HG03196 (cell line): ENCODE measurements around the gene THAP8.

Source experiments
- ATAC-seq: cut with Tn5 transposase; IDR thresholded peaks from one replicate; pipeline ENCODE4 v1.9.1; 2021; ENCODE audit not compliant: unreplicated experiment

The THAP8 gene

DNA sequence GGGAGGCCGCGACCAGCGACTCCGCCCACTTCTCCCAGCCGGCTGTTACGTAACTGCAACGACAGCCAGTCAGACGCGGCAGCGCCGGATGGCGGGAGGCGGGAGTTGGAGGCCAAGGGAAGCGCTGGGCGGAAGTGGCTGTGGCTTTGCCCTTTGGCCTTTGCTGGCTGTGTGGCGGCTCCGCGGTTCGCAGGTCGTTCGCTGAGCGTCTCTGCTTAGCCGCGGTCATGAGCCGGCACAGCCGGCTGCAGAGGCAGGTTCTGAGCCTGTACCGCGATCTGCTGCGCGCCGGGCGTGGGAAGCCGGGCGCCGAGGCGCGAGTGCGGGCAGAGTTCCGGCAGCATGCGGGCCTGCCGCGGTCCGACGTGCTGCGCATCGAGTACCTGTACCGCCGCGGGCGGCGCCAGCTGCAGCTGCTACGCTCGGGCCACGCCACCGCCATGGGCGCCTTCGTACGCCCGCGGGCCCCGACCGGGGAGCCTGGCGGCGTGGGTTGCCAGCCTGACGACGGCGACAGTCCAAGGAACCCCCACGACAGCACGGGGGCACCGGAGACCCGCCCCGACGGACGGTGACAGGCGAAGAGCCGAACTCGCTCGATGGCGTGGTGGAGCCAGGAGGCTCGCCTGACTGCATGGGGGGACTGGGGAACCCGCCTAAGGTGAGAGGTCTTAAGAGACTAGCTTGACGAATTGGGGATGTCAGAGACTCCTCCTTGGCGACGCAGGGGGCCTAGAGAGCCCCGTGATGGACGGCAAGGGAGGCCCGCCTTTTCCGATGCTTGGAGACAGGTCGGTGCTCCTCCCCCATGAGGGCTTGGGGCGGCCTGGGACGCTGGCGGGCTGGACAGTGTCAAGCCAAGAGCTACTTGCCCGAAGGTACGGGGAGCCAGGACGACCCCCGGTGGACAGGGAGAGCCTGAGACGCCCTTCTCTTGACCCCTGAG lies 58.8 kb downstream of the THAP8 start, which contains the start of gene SDHAF1:
TSS of gene SDHAF1 (plus strand) at position 141 of the 946 bp plus-strand sequence. CDS start at position 228, 87 bp downstream.
- ATAC-seq = peak; percentile 85

DNA sequence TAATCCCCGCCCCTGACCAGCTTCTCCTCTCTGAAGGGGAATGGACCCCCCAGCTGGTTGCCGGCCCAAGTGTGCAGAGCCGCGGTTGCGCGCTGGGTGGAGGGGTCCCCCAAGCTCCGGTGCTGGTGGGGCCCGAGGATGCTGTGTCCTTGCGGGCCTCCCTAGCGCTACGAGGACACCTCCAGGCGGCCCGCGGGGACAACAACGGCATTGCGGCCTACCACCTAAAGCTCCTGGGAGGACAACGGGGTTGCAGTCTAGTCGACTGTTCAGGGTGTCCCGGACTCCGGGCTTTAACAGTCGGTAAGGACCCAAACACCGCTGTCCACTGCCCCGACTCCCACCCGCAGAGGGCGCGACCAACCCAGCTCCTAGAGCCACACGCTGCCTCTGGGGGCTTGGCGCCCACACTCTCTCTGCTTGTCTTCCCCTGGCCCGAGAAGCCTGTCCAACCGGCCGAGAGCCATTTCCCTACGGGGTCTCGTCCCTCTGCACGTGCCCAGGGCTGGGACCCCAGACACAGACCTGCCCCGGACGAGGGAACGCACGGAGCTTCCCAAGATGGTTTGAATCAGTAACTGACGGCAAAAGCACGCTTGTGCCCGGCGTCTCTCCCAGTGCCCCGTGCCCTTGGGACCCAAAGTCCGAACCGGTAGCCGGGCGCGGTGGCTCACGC lies 60.0 kb downstream of the THAP8 start:
- ATAC-seq = no peak

DNA sequence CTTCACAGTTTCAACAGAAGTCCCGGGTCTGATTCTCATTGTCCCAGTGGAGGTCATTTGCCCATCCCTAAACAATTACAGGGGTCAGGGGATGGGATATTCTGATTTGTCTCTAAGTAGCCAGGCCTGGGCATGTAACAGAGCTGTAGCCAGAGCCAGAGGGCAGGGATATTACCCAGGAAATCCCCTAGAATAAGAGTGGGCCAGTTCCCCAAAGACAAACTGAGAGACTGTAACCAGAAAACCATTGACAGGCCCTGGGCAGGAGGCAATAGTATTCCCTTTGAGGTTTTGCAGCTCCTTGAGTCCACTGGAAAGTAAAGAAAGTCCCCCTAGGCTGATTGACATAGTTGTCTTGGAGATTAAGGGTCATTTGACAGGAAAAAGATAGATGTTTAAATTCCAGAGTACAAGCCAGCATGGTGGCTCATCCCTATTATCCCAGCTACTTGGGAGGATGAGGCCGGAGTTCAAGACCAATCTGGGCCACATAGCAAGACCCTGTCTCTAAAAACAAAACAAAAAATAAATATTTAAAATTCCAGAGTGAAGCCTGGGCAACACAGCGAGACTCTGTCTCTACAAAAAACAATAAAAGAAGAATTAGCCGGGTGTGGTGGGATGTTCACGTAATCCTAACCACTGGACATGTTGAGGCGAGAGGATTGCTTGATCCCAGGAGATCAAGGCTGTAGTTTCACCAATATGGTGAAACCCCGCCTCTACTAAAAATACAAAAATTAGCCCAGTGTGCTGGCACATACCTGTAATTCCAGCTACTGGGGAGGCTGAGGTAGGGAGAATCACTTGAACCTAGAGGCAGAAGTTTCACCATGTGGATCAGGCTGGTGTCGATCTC lies 60.9 kb downstream of the THAP8 start:
- no peak for ATAC-seq

DNA sequence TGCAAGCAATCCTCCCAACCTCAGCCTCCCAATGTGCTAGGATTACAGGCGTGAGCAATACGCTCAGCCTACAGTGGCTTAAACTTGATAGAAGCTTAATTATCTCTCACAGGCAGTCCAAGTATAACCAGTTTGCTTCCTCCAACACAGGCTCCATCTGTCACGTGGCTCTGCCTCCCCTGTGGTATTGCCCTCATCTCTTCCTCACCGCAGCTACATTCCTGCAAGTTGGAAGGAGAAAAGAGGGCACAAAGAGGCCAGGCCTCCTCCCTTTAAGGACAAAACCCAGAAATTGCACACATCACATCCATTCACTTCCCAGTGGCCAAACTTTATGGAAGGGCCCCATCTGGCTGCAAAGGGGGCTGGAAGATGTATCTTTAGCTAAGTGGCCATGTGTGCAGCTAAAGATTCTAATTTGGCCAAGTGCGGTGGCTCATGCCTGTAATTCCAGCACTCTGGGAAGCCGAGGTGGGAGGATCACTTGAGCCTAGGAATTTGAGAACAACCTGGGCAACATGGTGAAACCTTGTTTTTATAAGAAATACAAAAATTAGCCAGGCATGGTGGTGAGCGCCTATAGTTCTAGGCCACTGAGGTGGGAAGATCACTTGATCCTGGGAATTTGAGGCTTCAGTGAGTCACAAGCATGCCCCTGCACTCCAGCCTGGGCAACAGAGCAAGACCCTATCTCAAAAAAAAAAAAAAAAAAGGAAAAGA lies 62.2 kb downstream of the THAP8 start:
- no peak for ATAC-seq

DNA sequence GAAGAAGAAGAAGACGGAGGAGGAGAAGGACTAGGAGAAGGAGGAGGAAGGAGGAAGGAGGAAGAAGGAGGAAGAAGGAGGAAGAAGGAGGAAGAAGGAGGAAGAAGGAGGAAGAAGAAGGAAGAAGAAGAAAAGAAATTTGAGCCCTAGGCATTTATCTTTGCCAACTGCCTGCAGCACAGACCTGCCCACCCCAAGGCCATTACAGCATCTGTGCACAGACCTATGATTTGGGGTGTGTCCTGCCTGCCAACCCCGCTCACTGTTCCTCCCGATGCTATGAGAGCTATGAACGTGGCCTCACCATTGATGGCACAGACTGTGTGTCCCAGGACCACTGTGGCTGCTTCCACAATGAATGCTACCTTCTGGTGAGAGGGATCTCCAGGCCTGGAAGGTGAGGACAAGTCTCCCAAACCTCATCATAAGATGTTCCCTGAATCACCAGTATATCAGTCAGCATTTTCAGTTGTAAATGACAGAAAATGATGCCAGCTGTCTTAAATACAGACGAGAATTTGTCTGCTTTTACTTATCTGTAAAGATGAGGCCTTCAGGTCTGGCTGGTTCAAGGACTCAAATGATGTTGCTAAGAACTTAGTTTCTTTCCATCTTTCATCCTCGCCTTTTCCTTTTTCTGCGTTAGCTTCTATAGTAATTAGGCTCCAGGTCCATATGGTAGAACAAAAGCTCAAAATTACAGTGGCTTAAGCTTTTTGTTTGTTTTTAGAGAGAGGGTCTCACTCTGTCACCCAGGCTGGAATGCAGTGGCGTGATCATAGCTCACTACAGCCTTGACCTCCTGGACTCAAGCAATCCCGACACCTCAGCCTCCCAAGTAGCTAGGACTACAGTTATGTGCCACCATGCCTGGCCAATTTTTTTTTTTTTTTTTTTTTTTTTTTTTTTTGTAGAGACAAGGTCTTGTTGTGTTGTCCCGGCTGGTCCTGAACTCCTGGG lies 63.0 kb downstream of the THAP8 start:
- ATAC-seq = no peak

DNA sequence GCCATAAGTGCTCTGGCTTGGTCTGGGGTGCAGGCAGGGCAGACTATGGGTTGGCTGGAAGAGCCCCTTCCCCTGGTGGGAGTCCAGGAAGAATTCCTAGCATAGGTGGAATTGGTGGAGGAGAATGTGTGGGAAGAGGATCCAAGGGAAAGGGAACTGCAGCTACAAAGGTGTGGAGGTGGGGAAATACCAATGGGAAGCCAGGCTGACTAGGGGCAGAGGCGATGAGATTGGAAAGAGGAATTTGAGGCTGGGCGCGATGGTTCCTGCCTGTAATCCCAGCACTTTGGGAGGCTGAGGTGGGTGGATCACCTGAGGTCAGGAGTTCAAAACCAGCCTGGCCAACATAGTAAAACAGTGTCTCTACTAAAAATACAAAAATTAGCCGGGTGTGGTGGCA lies 63.9 kb downstream of the THAP8 start:
- ATAC-seq = no peak

DNA sequence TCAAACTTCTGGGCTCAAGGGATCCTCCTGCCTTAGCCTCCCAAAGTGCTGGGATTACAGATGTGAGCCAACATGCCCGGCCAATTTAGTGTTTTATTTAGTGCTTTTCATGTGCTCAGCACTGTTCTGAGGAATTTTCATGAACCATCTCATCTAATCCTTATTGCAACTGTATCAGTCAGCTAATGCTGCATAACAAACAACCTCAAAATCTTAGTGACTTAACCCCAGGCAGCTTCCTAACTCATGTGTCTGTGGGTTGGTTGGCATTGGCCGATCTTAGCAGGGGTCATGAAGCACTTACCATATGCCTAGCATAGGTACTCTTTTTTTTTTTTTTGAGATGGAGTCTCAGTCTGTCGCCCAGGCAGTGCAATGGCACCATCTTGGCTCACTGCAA lies 65.3 kb downstream of the THAP8 start:
- no peak for ATAC-seq

DNA sequence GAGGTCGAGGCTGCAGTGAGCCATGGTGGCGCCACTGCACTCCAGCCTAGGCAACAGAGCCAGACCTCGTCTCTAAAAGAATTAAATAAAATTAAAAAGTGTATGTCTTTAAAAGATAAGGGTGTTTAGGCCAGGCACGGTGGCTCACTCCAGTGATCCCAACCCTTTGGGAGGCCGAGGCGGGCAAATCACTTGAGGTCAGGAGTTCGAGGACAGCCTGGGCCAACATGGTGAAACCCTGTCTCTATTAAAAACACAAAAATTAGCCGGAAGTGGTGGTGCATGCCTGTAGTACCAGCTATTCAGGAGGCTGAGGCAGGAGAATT lies 66.6 kb downstream of the THAP8 start:
- ATAC-seq = no peak

DNA sequence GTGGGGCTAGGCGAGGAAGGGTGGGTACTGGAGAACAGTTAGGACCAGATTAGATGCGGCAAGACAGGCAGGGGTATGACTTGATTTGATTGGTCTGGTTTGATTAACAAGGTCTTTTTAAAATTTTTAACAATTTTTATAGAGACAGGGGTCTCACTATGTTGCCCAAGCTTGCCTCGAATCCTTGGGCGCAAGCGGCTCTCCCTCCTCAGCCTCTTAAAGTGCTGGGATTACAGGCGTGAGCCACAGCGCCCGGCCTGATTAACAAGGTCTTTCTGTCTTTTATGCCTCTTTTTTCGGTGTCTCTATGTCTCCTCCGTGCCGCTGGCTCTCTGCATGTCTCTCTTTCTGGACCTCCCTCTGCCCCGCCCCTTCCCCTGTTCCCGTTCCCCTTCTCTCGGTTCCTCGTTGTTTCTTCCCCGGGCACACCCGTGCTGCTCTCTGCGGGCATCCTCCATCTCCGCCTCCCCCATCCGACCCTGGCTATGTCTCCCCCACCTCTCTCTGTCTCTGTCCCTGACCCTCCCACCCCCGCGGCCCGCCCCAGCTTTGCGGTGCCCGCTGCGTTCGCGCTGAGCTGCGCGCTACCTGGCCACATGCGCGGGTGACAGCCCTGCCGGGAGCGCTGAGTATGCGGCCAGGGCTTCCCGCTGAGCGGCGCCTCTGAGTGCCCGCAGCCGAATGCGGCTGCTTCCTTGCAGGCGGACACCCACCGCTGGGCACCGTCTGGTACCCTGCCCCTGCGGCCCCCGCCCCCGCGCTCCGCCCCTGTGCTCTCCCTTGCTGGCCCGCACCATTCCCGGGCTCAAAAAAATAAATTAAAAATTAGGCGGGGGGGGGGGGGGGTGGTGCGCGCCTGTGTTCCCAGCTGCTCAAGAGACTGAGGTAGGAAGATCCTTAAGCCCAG lies 67.2 kb downstream of the THAP8 start:
- ATAC-seq = no peak

DNA sequence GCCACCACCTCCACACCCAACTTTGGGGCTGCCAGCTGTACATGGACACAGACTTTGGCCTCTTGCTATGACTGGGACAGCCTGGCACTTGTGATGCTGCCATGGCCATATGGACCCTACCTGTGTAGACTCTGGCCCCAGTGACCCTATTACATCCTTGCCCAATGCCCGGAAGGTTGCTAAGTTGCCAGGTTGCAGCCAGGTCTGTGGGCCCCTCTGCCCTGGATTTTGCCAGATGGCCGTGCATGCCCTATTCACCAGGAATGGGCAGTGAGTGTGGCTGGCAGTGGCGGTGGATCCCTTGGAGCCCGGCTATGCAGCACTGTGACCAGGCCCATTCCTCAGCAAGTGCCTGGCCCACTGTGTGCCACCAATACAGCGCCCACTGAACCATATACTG lies 68.0 kb downstream of the THAP8 start:
- no peak for ATAC-seq
